Measurements from ENCODE around the gene ARHGAP8.
A peak's percentile ranks its signal among the peaks of the same experiment; 100 is the strongest.

Gene ARHGAP8

DNA sequence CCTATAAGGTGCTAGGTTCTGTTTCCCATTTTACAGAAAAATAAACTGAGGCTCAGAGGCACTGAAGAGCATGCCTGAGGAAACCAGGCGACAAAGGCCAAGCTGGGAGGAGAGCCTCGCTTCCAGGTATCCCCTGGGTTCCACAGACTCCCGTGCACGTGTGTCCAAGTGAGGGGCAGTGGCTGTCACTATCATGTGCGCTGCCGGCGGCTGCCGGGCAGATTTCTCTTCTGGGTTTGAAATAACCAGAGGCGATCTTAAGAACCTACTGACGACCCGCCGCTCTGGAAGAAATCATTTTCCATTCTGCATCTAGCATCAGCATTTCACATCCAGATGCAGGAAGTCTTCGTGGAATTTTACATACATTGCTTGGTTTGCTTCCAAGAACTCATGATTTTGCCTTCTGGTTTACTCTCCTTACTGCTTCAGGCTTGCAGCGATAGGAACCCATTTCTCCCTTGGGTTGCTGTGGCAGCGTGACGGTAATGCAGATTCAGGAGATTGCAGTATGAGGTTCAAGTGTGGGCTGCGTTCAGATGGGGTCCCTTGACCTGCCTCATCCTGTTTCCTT lies 28.6 kb downstream of the ARHGAP8 start:
- H3K4me1 Mint-ChIP-seq: peaks cover 9% of the 10 kb centered on the region

DNA sequence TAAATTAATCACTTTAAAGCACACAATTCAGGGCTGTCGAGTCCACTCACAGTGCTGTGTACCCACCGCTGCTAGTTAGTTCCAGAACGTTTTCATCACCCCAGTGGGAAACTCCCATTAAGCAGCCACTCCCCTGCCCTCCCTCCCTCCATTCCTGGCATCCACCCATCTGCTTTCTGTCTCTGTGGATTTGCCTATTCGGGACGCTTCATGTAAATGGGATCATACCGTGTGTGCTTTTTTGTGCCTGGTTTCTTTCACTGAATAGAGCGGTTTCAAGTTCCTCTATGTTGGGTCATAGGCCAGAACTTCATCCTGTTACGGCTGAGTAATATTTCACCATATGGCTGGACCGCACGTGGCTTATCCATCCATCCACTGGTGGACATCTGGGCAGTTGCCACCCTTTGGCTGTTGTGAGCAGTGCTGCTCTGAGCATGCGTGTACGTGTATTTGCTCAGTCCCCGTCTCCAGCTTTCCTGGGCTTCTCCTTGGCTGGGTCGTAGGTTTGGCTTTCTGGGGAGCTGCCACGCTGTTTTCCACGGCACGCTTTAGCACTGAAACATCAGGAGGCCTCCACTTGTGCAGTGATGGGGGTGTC lies 30.1 kb downstream of the ARHGAP8 start:
- H3K9me3 Mint-ChIP-seq: no peaks in the 10 kb centered on the region
- peaks cover 10% of the 10 kb centered on the region for H3K27me3 Mint-ChIP-seq (ENCODE audit: low read depth)
- H3K36me3 Mint-ChIP-seq (ENCODE audit: low read depth): no peaks in the 10 kb centered on the region
- H3K4me1 Mint-ChIP-seq: peaks cover under 1% of the 10 kb centered on the region
- H3K27ac Mint-ChIP-seq: no peak overlapping the region
- TF ChIP-seq CTCF (IDR thresholded peaks at IDR 0.05; ENCODE audit: unreplicated experiment in 3 of 3): no peak
- no peak overlapping the region for H3K4me3 Mint-ChIP-seq

More for the DNA sequence above, 28.6 kb downstream of the ARHGAP8 start:
- no peaks in the 10 kb centered on the region for H3K36me3 Mint-ChIP-seq (ENCODE audit: low read depth)
- no peak overlapping the region for H3K27ac Mint-ChIP-seq
- H3K9me3 Mint-ChIP-seq: no peaks in the 10 kb centered on the region
- H3K4me3 Mint-ChIP-seq: no peak overlapping the region
- TF ChIP-seq CTCF (IDR thresholded peaks at IDR 0.05; ENCODE audit: unreplicated experiment in 3 of 3): no peak
- peaks cover 9% of the 10 kb centered on the region for H3K27me3 Mint-ChIP-seq (ENCODE audit: low read depth)

GRCh38 chr22:44783091-44783490 lies 30.7 kb downstream of the ARHGAP8 start:
- Mint-ChIP-seq H3K4me1 (no peaks in the 10 kb centered on the region), H3K27me3 (ENCODE audit: low read depth) (peaks cover 11% of the 10 kb centered on the region), H3K4me3 (no peak overlapping the region), H3K36me3 (ENCODE audit: low read depth) (no peaks in the 10 kb centered on the region), H3K9me3 (no peaks in the 10 kb centered on the region), H3K27ac (no peak overlapping the region)
- TF ChIP-seq CTCF (IDR thresholded peaks at IDR 0.05; ENCODE audit: unreplicated experiment in 3 of 3): no peak

- Mint-ChIP-seq H3K27me3 (ENCODE audit: low read depth) (peaks cover 11% of the 10 kb centered on the region), H3K4me3 (no peak overlapping the region), H3K9me3 (no peaks in the 10 kb centered on the region), H3K27ac (peak overlapping the region in 1 of 3 experiments; percentile 0), H3K36me3 (ENCODE audit: low read depth) (peaks cover under 1% of the 10 kb centered on the region), H3K4me1 (no peaks in the 10 kb centered on the region)
- no peak for TF ChIP-seq CTCF (IDR thresholded peaks at IDR 0.05; ENCODE audit: unreplicated experiment in 3 of 3)
Observed at GRCh38 chr22:44783581-44783980, 31.2 kb downstream of the ARHGAP8 start.

DNA sequence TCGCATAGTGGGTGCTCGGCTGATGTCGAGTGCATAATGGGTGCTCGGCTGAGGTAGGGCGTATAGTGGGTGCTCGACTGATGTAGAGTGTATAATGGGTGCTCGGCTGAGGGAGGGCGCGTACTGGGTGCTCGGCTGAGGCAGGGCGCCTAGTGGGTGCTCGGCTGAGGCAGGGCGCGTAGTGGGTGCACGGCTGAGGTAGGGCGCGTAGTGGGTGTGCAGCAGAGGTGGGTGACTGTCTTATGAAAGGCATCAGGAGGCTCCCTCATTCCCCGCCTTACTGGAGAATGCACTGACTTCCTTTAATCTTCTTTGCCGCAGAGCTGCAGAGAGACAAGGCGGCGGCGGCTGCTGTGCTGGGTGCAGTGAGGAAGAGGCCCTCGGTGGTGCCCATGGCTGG lies 33.8 kb downstream of the ARHGAP8 start:
- H3K4me1 Mint-ChIP-seq: no peaks in the 10 kb centered on the region
- H3K27me3 Mint-ChIP-seq (ENCODE audit: low read depth): peaks cover 14% of the 10 kb centered on the region
- no peak for TF ChIP-seq CTCF (IDR thresholded peaks at IDR 0.05; ENCODE audit: unreplicated experiment in 3 of 3)
- no peak overlapping the region for H3K27ac Mint-ChIP-seq
- H3K36me3 Mint-ChIP-seq (ENCODE audit: low read depth): peaks cover 9% of the 10 kb centered on the region
- no peak overlapping the region for H3K4me3 Mint-ChIP-seq
- no peaks in the 10 kb centered on the region for H3K9me3 Mint-ChIP-seq

GRCh38 chr22:44786610-44787009 lies 34.2 kb downstream of the ARHGAP8 start:
- H3K9me3 Mint-ChIP-seq: no peaks in the 10 kb centered on the region
- no peaks in the 10 kb centered on the region for H3K4me1 Mint-ChIP-seq
- H3K27me3 Mint-ChIP-seq (ENCODE audit: low read depth): peaks cover 14% of the 10 kb centered on the region
- no peak for TF ChIP-seq CTCF (IDR thresholded peaks at IDR 0.05; ENCODE audit: unreplicated experiment in 3 of 3)
- H3K36me3 Mint-ChIP-seq (ENCODE audit: low read depth): peaks cover 9% of the 10 kb centered on the region
- H3K4me3 Mint-ChIP-seq: no peak overlapping the region
- H3K27ac Mint-ChIP-seq: no peak overlapping the region

All from nephron (organoid).